ENCODE results near the gene CDH24. TPM values are rescaled to one million over a fixed set of nuclear protein-coding genes. Genes with fewer than 3 reads are reported as not detected.
A peak's percentile ranks its signal among the peaks of the same experiment; 100 is the strongest.

Gene CDH24
- total and polyA plus RNA-seq, 2 of the 13 experiments (the other 11 are each of a cell fraction or from before 2014, with no cell fraction given): 0.69 to 0.99 TPM

GRCh38 chr14:23093991-23094665, 36.8 kb upstream of the CDH24 start:
- in situ Hi-C loops (cut with HindIII; ENCODE audit: extremely low pct_ligation_motif_present, low pct_unique_long_range_greater_than_20kb): no loop called here
- Histone ChIP-seq H4K20me1 (ENCODE audit: insufficient read depth, low read length) (peaks cover 28% of the 10 kb centered on the region), H2AFZ (ENCODE audit: low read length) (no peak overlapping the region), H3K27me3 (ENCODE audit: control insufficient read depth in 1 of 2, insufficient read depth in 2 of 2, low read length in 2 of 2) (no peaks in the 10 kb centered on the region; a peak in 1 of 5 replicates), H3K79me2 (ENCODE audit: insufficient read depth, low read length) (peaks cover 79% of the 10 kb centered on the region), H3K27ac (ENCODE audit: extremely low read length, insufficient read depth, low read length) (peak overlapping the region; percentile 89), H3K4me2 (ENCODE audit: low read depth, low read length) (peak overlapping the region; percentile 83), H3K9me3 (ENCODE audit: low read length) (no peaks in the 10 kb centered on the region), H3K9ac (ENCODE audit: insufficient read depth, low read depth, low read length) (peak overlapping the region; percentile 96), H3K4me3 (replicated peaks in 1 of 3; ENCODE audit: insufficient read depth in 1 of 3, low read depth in 2 of 3, low read length in 3 of 3) (peak overlapping the region; percentile 71 to 96 (median 95)), H3K36me3 (replicated peaks in 1 of 2; ENCODE audit: control insufficient read depth in 1 of 2, insufficient read depth in 2 of 2, low read length in 2 of 2) (peaks cover 39 to 64% of the 10 kb centered on the region in 2 experiments), H3K4me1 (ENCODE audit: insufficient read depth, low read length) (peaks cover 37% of the 10 kb centered on the region)
- POLR2A ChIA-PET: interaction anchor here (0.6 to 3.6 kb wide), 79 partner anchors 10 to 1942 kb away, joined by 3 to 146 read pairs (median 6); partner anchors contain the start of genes AJUBA, BCL2L2, CARMIL3 and CBLN3
- CTCF ChIA-PET (ENCODE audit: low intra/inter-chr PET ratio, low total read pairs): interaction anchor here (0.9 to 3.0 kb wide), 4 partner anchors 17 to 27 kb away, joined by 3 to 20 read pairs (median 7); no protein-coding TSS in a partner anchor
- under 1% methylated on average over 14 of the region's 14 CpGs for WGBS (ENCODE audit: low lambda C conversion rate)
- FAIRE-seq (peak; percentile 54), ATAC-seq (peak; percentile 65), DNase-seq (ENCODE audit: low spot score) (no peak)
- intact Hi-C loops (cut with micrococcal nuclease; ENCODE audit: unreplicated experiment): loop anchor here (1.0 to 10.0 kb wide), 3 partner anchors 23 to 1021 kb away; partner anchors contain the start of genes DCAF11, NRL and PSMB5
- no TSS peak for BruUV-seq (replicated peaks)
- TF ChIP-seq PCBP2 (optimal IDR thresholded peaks at IDR 0.05; ENCODE audit: low read depth, low read length, poor library complexity, severe bottlenecking) (peak; percentile 80), KDM1A (CRISPR knock-in tag; IDR thresholded peaks at IDR 0.05) (0 out of 2 replicates have a peak, but pooled peaks have one; percentile 6), CEBPZ (IDR thresholded peaks at IDR 0.05; ENCODE audit: low read length) (no peak), NFE2L2 (IDR thresholded peaks at IDR 0.05; ENCODE audit: low read length) (0 out of 2 replicates have a peak, but pooled peaks have one; percentile 8), ZSCAN5A (CRISPR knock-in tag; IDR thresholded peaks at IDR 0.05; ENCODE audit: borderline replicate concordance) (no peak), ZBTB43 (CRISPR knock-in tag; conservative IDR thresholded peaks at IDR 0.05) (0 out of 2 replicates have a peak, but pooled peaks have one; percentile 12), KLF16 (CRISPR knock-in tag; IDR thresholded peaks at IDR 0.05) (no peak), SNAI1 (CRISPR knock-in tag; IDR thresholded peaks at IDR 0.05; ENCODE audit: borderline replicate concordance) (0 out of 2 replicates have a peak, but pooled peaks have one; percentile 8), CSRNP1 (CRISPR knock-in tag; IDR thresholded peaks at IDR 0.05) (no peak)
